Left forelimb (tissue), 1 donor: ENCODE measurements around the gene C11orf21.

Experiments used
- DNase-seq: peaks from one replicate; pipeline ENCODE4 v3.0.0-alpha.2; 2018; ENCODE audit warnings: low spot score

The C11orf21 gene

GRCh38 chr11:2260491-2261364 lies 41.0 kb downstream of the C11orf21 start:
- no peak for DNase-seq

- peak; percentile 51 for DNase-seq
These were observed 41.7 kb downstream of the C11orf21 start for GRCh38 chr11:2259897-2260451.

GRCh38 chr11:2259466-2259830 lies 42.3 kb downstream of the C11orf21 start:
- peak; percentile 64 for DNase-seq

GRCh38 chr11:2258501-2259465 lies 42.9 kb downstream of the C11orf21 start:
- DNase-seq = peak; percentile 42

GRCh38 chr11:2256951-2257700 lies 44.6 kb downstream of the C11orf21 start:
- DNase-seq = peak; percentile 63

GRCh38 chr11:2256293-2256913 lies 45.3 kb downstream of the C11orf21 start:
- DNase-seq = peak; percentile 57

- no peak for DNase-seq
These were observed 49.7 kb downstream of the C11orf21 start for GRCh38 chr11:2252018-2252417.

- no peak for DNase-seq
These were observed 50.6 kb downstream of the C11orf21 start for GRCh38 chr11:2251138-2251537.

- DNase-seq = no peak
These were observed 51.2 kb downstream of the C11orf21 start for GRCh38 chr11:2250485-2250884.

- peak; percentile 49 for DNase-seq
These were observed 51.7 kb downstream of the C11orf21 start for GRCh38 chr11:2250041-2250440.

GRCh38 chr11:2249189-2249916 lies 52.4 kb downstream of the C11orf21 start:
- DNase-seq = peak; percentile 57

- no peak for DNase-seq
These were observed 53.0 kb downstream of the C11orf21 start for GRCh38 chr11:2248762-2249161.

- DNase-seq = no peak
These were observed 53.5 kb downstream of the C11orf21 start for GRCh38 chr11:2248242-2248641.

- DNase-seq = no peak
These were observed 54.2 kb downstream of the C11orf21 start for GRCh38 chr11:2247496-2247895.
